ENCODE results near the gene CRYAA. TPM values are rescaled to one million over a fixed set of nuclear protein-coding genes. Genes with fewer than 3 reads are reported as not detected.

Gene CRYAA
- total RNA-seq, 1 experiment from 2014 or later: not detected

DNA sequence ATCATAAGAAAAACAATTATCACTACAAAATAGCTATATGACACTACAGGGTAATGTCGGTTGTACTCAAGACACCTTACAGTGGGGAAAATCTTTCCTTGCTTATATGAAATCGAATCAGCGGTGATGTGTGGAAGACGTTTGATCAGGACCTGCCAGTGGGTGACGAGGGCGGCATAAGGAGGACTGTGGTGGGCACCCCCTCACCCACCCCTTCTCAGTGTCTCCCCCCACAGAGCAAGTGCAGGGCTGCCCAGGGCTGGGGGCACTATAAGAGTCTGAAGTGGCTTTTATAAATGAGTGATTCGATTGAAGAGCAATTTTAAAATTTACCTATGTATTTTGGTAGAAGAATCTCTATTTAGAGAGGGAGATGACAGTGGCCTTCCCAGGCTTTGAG, 35.8 kb downstream of the CRYAA start (continued):
- no peak for TF ChIP-seq SIN3A (IDR thresholded peaks at IDR 0.05; ENCODE audit: low read depth)
- TF ChIP-seq SRF (IDR thresholded peaks at IDR 0.05; ENCODE audit: low read depth): no peak
- TF ChIP-seq, protein P1, sequence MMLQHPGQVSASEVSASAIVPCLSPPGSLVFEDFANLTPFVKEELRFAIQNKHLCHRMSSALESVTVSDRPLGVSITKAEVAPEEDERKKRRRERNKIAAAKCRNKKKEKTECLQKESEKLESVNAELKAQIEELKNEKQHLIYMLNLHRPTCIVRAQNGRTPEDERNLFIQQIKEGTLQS (IDR thresholded peaks at IDR 0.05): no peak
- no peak for TF ChIP-seq EZH2phosphoT487 (IDR thresholded peaks at IDR 0.05; ENCODE audit: borderline replicate concordance)
- TF ChIP-seq ZFX (IDR thresholded peaks at IDR 0.05): no peak
- no peak for TF ChIP-seq POLR2A (IDR thresholded peaks at IDR 0.05; ENCODE audit: borderline replicate concordance, extremely low read depth, insufficient read depth, insufficient read length)
- TF ChIP-seq ELF1 (IDR thresholded peaks at IDR 0.05; ENCODE audit: borderline replicate concordance, low read depth): no peak
- TF ChIP-seq RAD21 (IDR thresholded peaks at IDR 0.05; ENCODE audit: low read depth): no peak
- TF ChIP-seq, protein P2, sequence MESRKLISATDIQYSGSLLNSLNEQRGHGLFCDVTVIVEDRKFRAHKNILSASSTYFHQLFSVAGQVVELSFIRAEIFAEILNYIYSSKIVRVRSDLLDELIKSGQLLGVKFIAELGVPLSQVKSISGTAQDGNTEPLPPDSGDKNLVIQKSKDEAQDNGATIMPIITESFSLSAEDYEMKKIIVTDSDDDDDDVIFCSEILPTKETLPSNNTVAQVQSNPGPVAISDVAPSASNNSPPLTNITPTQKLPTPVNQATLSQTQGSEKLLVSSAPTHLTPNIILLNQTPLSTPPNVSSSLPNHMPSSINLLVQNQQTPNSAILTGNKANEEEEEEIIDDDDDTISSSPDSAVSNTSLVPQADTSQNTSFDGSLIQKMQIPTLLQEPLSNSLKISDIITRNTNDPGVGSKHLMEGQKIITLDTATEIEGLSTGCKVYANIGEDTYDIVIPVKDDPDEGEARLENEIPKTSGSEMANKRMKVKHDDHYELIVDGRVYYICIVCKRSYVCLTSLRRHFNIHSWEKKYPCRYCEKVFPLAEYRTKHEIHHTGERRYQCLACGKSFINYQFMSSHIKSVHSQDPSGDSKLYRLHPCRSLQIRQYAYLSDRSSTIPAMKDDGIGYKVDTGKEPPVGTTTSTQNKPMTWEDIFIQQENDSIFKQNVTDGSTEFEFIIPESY (IDR thresholded peaks at IDR 0.05; ENCODE audit: extremely low read depth, insufficient replicate concordance, low read length): no peak

DNA sequence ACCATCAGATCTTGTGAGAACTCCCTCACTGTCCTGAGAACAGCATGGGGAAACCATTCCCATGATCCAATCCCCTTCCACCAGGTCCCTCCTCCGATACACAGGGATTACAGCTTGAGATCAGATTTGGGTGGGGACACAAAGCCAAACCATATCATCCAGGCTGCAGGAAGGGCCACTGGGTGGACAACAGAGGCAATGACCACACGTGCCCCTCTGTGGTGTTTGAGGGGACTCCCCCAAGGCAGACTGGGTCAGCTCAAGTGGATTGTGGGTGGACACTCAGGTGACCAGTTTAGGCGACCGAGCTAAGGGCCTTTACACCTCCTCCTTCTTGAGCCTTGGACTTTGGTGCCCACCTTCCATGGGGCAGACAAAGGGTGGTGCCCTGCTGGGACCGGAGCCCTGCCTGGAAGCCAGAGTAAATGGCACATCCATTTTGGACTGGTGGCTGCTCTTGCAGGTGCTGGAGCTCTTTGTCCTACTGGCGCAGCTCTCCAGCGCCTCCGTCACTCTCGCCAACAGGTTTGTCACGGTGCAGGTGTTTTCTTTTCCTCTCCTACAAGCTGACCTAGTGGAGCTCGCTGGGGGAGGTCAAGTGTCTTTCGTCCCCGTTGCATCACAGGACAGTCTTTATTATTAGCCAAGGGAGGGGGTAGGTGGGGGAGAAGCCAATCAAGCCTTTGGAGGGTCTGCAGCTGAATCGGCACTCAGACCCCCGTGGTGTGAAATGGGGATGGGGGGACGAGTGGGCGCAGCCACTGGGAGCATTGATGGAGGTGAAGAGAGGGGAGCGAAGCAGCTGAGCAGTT, 37.6 kb downstream of the CRYAA start:
- Histone ChIP-seq H3K79me2 (ENCODE audit: insufficient read depth, low read length) (no peaks in the 10 kb centered on the region), H3K9me3 (ENCODE audit: control insufficient read depth in 1 of 2, insufficient read depth in 1 of 2, low read depth in 1 of 2, low read length in 2 of 2) (peaks cover 0 to under 1% of the 10 kb centered on the region in 2 experiments; a peak in 1 of 4 replicates), H2AFZ (ENCODE audit: low read depth, low read length, poor library complexity, severe bottlenecking) (no peak overlapping the region), H4K20me1 (ENCODE audit: insufficient read depth) (no peaks in the 10 kb centered on the region), H3K4me2 (ENCODE audit: low read length) (no peak overlapping the region), H3K9ac (ENCODE audit: low read length) (no peak overlapping the region), H3K27ac (ENCODE audit: low read depth, low read length) (no peak overlapping the region), H3K27me3 (ENCODE audit: insufficient read depth, low read length) (0 out of 2 replicates have a peak, but pooled peaks cover 2% of the 10 kb centered on the region), H3K36me3 (ENCODE audit: control insufficient read depth in 1 of 2, insufficient read depth in 2 of 2, low read length in 2 of 2) (no peaks in the 10 kb centered on the region), H3K4me3 (replicated peaks in 1 of 2; ENCODE audit: low read depth in 1 of 2, low read length in 2 of 2) (no peak overlapping the region), H3K4me1 (ENCODE audit: control insufficient read depth in 1 of 2, insufficient read depth in 2 of 2, low read length in 2 of 2) (peaks cover 0 to 7% of the 10 kb centered on the region in 2 experiments; a peak in 2 of 4 replicates), H3K9me2 (ENCODE audit: insufficient read depth) (no peaks in the 10 kb centered on the region)
- ChIA-PET POLR2A (no interaction called here), CTCF (no interaction called here), RAD21 (ENCODE audit: low non-redundant PET in 1 of 2, low total read pairs in 2 of 2, uncharacterized antibody in 2 of 2, unreplicated experiment in 2 of 2) (no interaction called here)
- intact Hi-C loops (cut with micrococcal nuclease): no loop called here
- ATAC-seq (no peak), DNase-seq (ENCODE audit: low read depth, low spot score) (no peak)
- TF ChIP-seq, protein P3, sequence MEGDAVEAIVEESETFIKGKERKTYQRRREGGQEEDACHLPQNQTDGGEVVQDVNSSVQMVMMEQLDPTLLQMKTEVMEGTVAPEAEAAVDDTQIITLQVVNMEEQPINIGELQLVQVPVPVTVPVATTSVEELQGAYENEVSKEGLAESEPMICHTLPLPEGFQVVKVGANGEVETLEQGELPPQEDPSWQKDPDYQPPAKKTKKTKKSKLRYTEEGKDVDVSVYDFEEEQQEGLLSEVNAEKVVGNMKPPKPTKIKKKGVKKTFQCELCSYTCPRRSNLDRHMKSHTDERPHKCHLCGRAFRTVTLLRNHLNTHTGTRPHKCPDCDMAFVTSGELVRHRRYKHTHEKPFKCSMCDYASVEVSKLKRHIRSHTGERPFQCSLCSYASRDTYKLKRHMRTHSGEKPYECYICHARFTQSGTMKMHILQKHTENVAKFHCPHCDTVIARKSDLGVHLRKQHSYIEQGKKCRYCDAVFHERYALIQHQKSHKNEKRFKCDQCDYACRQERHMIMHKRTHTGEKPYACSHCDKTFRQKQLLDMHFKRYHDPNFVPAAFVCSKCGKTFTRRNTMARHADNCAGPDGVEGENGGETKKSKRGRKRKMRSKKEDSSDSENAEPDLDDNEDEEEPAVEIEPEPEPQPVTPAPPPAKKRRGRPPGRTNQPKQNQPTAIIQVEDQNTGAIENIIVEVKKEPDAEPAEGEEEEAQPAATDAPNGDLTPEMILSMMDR (IDR thresholded peaks at IDR 0.05 in 2 of 3, conservative IDR thresholded peaks at IDR 0.05 in 1 of 3; ENCODE audit: borderline replicate concordance in 1 of 3, insufficient read depth in 1 of 3, low read depth in 2 of 3, low read length in 2 of 3): no peak
- TF ChIP-seq ZNF274 (IDR thresholded peaks at IDR 0.05; ENCODE audit: low read depth, low read length) (no peak), YY1 (IDR thresholded peaks at IDR 0.05; ENCODE audit: extremely low read depth, insufficient replicate concordance, low read depth, low read length) (no peak), SIN3A (IDR thresholded peaks at IDR 0.05; ENCODE audit: low read depth) (no peak), EZH2 (IDR thresholded peaks at IDR 0.05) (no peak), CEBPB (IDR thresholded peaks at IDR 0.05; ENCODE audit: low read depth) (no peak)
- no TSS peak for BruUV-seq (replicated peaks)
